GM19240 (cell line): Measurements from ENCODE around the gene PRDX1.
"Not testable (repeated sequence)": the region's sequence is repeated elsewhere in the genome, so short reads cannot be mapped to it uniquely, and the experiment has no call there.

ENCODE experiments used
- DNase-seq: peaks from one replicate; pipeline ENCODE4 v3.0.0; 2011; ENCODE audit warnings: low spot score; ENCODE audit not compliant: insufficient read length

The PRDX1 gene

DNA sequence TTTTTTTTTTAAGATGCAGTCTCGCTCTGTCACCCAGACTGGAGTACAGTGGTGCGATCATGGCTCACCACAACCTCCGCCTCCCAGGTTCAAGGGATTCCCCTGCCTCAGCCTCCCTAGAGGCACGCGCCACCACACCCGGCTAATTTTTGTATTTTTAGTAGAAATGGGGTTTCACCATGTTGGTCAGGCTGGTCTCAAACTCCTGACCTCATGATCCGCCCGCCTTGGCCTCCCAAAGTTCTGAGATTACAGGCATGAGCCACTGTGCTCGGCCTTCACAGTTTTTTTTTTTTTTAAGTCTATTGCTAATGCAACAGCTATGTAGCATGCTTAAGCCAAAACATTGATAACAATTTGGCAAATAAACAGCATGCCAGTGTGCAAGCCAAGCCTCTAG is 54.3 kb downstream of the PRDX1 start:
- DNase-seq, result not testable (repeated sequence)

DNA sequence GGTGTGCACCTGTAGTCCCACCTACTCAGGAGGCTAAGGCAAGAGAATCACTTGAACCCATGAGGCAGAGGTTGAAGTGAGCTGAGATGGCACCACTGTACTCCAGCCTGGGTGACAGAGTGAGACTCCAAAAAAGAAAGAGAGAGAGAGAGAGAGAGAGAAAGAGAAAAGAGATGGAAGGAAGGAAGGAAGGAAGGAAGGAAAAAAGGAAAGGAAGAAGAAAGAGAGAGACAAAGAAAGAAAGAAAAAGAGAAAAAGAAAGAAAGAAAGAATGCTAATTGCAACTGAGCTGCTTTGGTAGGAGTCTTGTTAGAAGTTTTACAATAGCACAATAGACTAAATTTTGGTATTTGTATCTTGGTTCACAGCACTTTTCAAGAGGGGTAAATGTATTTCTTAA is 56.4 kb downstream of the PRDX1 start:
- no peak for DNase-seq
